H9 (cell line): ENCODE measurements around the gene MCF2L. TPM values are rescaled to one million over a fixed set of nuclear protein-coding genes. Genes with fewer than 3 reads are reported as not detected.

ENCODE experiments used
- DNase-seq: peaks from one replicate; pipeline ENCODE4 v3.0.0-alpha.2; 2017
- H2AFZ ChIP-seq: one replicate; pipeline ENCODE4 v1.6.1; 2013; ENCODE audit warnings: mild to moderate bottlenecking, low read length, control low read depth, moderate library complexity
- H2AK5ac ChIP-seq: 2 replicates; pipeline ENCODE4 v1.6.1; 2013; ENCODE audit warnings: low read length, control low read depth, mixed read lengths; ENCODE audit not compliant: insufficient read length
- H2BK120ac ChIP-seq: one replicate; pipeline ENCODE4 v1.6.1; 2013; ENCODE audit warnings: low read depth, mild to moderate bottlenecking, low read length, control low read depth, inconsistent platforms; ENCODE audit not compliant: poor library complexity, severe bottlenecking
- H2BK12ac ChIP-seq: 2 replicates; pipeline ENCODE4 v1.6.1; 2013; ENCODE audit warnings: low read length, control low read depth, mixed read lengths, low read depth; ENCODE audit not compliant: insufficient read length
- H2BK15ac ChIP-seq: 2 replicates; pipeline ENCODE4 v1.6.1; 2013; ENCODE audit warnings: low read depth, low read length, control low read depth
- H2BK20ac ChIP-seq: one replicate; pipeline ENCODE4 v1.6.1; 2013; ENCODE audit warnings: low read depth, mild to moderate bottlenecking, low read length, control low read depth, inconsistent platforms; ENCODE audit not compliant: poor library complexity, severe bottlenecking
- H2BK5ac ChIP-seq: 2 replicates; pipeline ENCODE4 v1.6.1; 2013; ENCODE audit warnings: low read length, control low read depth, mixed read lengths; ENCODE audit not compliant: insufficient read length
- H3K14ac ChIP-seq: 2 replicates; pipeline ENCODE4 v1.6.1; 2013; ENCODE audit warnings: low read length, control low read depth; ENCODE audit not compliant: insufficient read depth
- H3K18ac ChIP-seq: 2 replicates; pipeline ENCODE4 v1.6.1; 2013; ENCODE audit warnings: low read depth, mild to moderate bottlenecking, mixed read lengths, low read length, control low read depth; ENCODE audit not compliant: insufficient read length
- H3K23ac ChIP-seq: 2 replicates; pipeline ENCODE4 v1.6.1; 2013; ENCODE audit warnings: low read length, control low read depth, mixed read lengths, low read depth; ENCODE audit not compliant: insufficient read length
- H3K23me2 ChIP-seq: 2 replicates; pipeline ENCODE4 v1.6.1; 2013; ENCODE audit warnings: low read depth, mild to moderate bottlenecking, mixed read lengths, low read length, control low read depth; ENCODE audit not compliant: insufficient read length, poor library complexity, severe bottlenecking
- H3K27ac ChIP-seq: 2 replicates; pipeline ENCODE4 v1.5.1; 2013; ENCODE audit warnings: low read length, control low read depth, mixed read lengths, low read depth; ENCODE audit not compliant: insufficient read length
- H3K27me3 ChIP-seq: 2 replicates; pipeline ENCODE4 v1.6.1; 2013; ENCODE audit warnings: low read length, control low read depth, inconsistent platforms; ENCODE audit not compliant: insufficient read depth
- H3K4ac ChIP-seq: 2 replicates; pipeline ENCODE4 v1.6.1; 2013; ENCODE audit warnings: low read depth, mild to moderate bottlenecking, control low read depth, inconsistent platforms, low read length, moderate library complexity
- H3K4me1 ChIP-seq: 2 replicates; pipeline ENCODE4 v1.6.1; 2013; ENCODE audit warnings: low read length, control low read depth, inconsistent platforms; ENCODE audit not compliant: insufficient read depth
- H3K4me2 ChIP-seq: 2 replicates; pipeline ENCODE4 v1.6.1; 2013; ENCODE audit warnings: low read length, control low read depth, mixed read lengths; ENCODE audit not compliant: insufficient read length, insufficient read depth
- H3K56ac ChIP-seq: 2 replicates; pipeline ENCODE4 v1.6.1; 2013; ENCODE audit warnings: low read depth, mild to moderate bottlenecking, mixed read lengths, low read length, control low read depth; ENCODE audit not compliant: insufficient read length
- H3K79me1 ChIP-seq: 2 replicates; pipeline ENCODE4 v1.6.1; 2013; ENCODE audit warnings: low read depth, mild to moderate bottlenecking, moderate library complexity, low read length, control low read depth, inconsistent platforms; ENCODE audit not compliant: insufficient read depth, poor library complexity, severe bottlenecking
- H3K79me2 ChIP-seq: 2 replicates; pipeline ENCODE4 v1.6.1; 2013; ENCODE audit warnings: low read length, control low read depth, inconsistent platforms; ENCODE audit not compliant: insufficient read depth
- H3K9ac ChIP-seq: 2 replicates; pipeline ENCODE4 v1.6.1; 2013; ENCODE audit warnings: low read length, control low read depth, mixed read lengths; ENCODE audit not compliant: insufficient read length; ENCODE audit errors: extremely low read depth
- H3K9me3 ChIP-seq: one replicate; pipeline ENCODE4 v1.6.1; 2013; ENCODE audit warnings: low read depth, low read length, inconsistent platforms; ENCODE audit not compliant: control insufficient read depth
- H3T11ph ChIP-seq: one replicate; pipeline ENCODE4 v1.6.1; 2013; ENCODE audit warnings: mild to moderate bottlenecking, low read length, control low read depth, inconsistent platforms
- H4K20me1 ChIP-seq: one replicate; pipeline ENCODE4 v1.6.1; 2013; ENCODE audit not compliant: control insufficient read depth, insufficient read length, insufficient read depth
- H4K5ac ChIP-seq: 2 replicates; pipeline ENCODE4 v1.6.1; 2013; ENCODE audit warnings: low read depth, mild to moderate bottlenecking, mixed read lengths, low read length, control low read depth; ENCODE audit not compliant: insufficient read length
- H4K8ac ChIP-seq: replicated peaks from 2 replicates; pipeline ENCODE4 v1.6.1; 2013; ENCODE audit warnings: low read length, control low read depth, mixed read lengths, low read depth; ENCODE audit not compliant: insufficient read length
- H4K91ac ChIP-seq: 2 replicates; pipeline ENCODE4 v1.6.1; 2013; ENCODE audit warnings: low read depth, mild to moderate bottlenecking, moderate library complexity, mixed read lengths, low read length, control low read depth; ENCODE audit not compliant: insufficient read length
- H3K27ac Mint-ChIP-seq, 3 experiments: 2 replicates in 2 of 3; 3 replicates in 1 of 3; pipeline ENCODE4 v1.8.0; 2020 to 2021; ENCODE audit warnings: mixed read lengths in 3 of 3, mild to moderate bottlenecking in 1 of 3, moderate library complexity in 1 of 3
- H3K27me3 Mint-ChIP-seq: 2 replicates; pipeline ENCODE4 v1.8.0; 2021; ENCODE audit warnings: low read depth, mild to moderate bottlenecking, moderate library complexity, mixed read lengths
- H3K36me3 Mint-ChIP-seq, 3 experiments: 2 replicates in 2 of 3; 3 replicates in 1 of 3; pipeline ENCODE4 v1.8.0; 2020 to 2021; ENCODE audit warnings: low read depth in 3 of 3, mixed read lengths in 3 of 3; ENCODE audit not compliant: insufficient read depth in 1 of 3
- H3K4me1 Mint-ChIP-seq, 2 experiments: 2 replicates each; pipeline ENCODE4 v1.8.0; 2020; ENCODE audit warnings: mixed read lengths in 2 of 2
- H3K4me3 Mint-ChIP-seq, 2 experiments: 2 replicates in 1 of 2; 3 replicates in 1 of 2; pipeline ENCODE4 v1.8.0; 2020 to 2021; ENCODE audit warnings: mild to moderate bottlenecking in 2 of 2, mixed read lengths in 2 of 2, moderate library complexity in 1 of 2
- H3K9me3 Mint-ChIP-seq, 2 experiments: 2 replicates in 1 of 2; 3 replicates in 1 of 2; pipeline ENCODE4 v1.8.0; 2020; ENCODE audit warnings: mild to moderate bottlenecking in 2 of 2, mixed read lengths in 2 of 2, moderate library complexity in 1 of 2
- CTCF ChIP-seq: fragments of 200-600 bp; sonication (generic); conservative IDR thresholded peaks from 3 replicates; pipeline ENCODE4 v1.8.0; 2021; ENCODE audit warnings: antibody characterized with exemption, mild to moderate bottlenecking
- WGBS: extraction: QIAGEN DNeasy Blood & Tissue Kit; methylation state at CpG from one replicate; pipeline ENCODE4 v1.1.7; 2013; ENCODE audit warnings: missing lambda C conversion rate, low lambda C conversion rate, mixed read lengths; ENCODE audit not compliant: insufficient read length; ENCODE audit errors: extremely low coverage; 5-methylcytosine and 5-hydroxymethylcytosine counted together
- total RNA-seq: library from RNA; stranded (reverse); gene quantifications from 2 replicates; pipeline ENCODE4 v1.2.1, GENCODE V29; 2021

MCF2L gene
- total RNA-seq, 1 experiment from 2014 or later: 18.5 TPM

DNA sequence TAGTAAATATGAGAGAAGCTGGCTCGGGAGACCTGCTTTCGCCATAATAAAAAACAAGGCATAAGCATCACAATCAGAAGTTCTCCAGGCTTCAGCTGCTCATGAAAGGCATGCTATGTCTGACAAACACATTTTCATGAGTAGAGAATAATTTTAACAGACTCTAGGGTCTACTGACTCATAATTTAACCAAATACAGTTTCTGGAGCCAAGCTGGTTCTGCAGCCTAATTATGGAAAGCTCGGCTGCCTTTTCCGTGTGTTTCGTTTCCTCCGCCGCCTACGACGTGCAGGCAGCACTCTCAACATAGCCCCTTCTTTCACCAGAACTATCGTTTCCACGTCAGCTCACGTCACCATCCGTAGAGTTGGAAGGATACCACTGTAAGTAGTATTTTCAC is 5.7 kb downstream of the MCF2L start:
- Histone ChIP-seq H4K8ac (no peak overlapping the region), H2AK5ac (no peak overlapping the region), H3K9ac (no peak overlapping the region), H2BK12ac (no peak overlapping the region), H3T11ph (no peak overlapping the region), H3K4me1 (no peaks in the 10 kb centered on the region), H4K91ac (no peak overlapping the region), H3K27me3 (no peaks in the 10 kb centered on the region; the same call in 1 of the 2 replicates), H3K14ac (no peak overlapping the region), H3K56ac (no peak overlapping the region), H3K79me2 (no peaks in the 10 kb centered on the region), H3K9me3 (no peaks in the 10 kb centered on the region), H2AFZ (no peak overlapping the region), H3K18ac (no peak overlapping the region), H2BK15ac (no peak overlapping the region), H3K4me2 (no peak overlapping the region), H4K5ac (no peak overlapping the region), H3K23ac (no peak overlapping the region), H3K4ac (no peak overlapping the region), H4K20me1 (no peaks in the 10 kb centered on the region), H3K79me1 (no peaks in the 10 kb centered on the region), H2BK120ac (no peak overlapping the region), H3K23me2 (peaks cover under 1% of the 10 kb centered on the region), H3K27ac (no peak overlapping the region), H2BK20ac (no peak overlapping the region), H2BK5ac (no peak overlapping the region)
- Mint-ChIP-seq H3K9me3 (peaks cover 9 to 14% of the 10 kb centered on the region in 2 experiments; a peak in 4 of 5 replicates), H3K27me3 (peaks cover 23% of the 10 kb centered on the region), H3K4me1 (peaks cover 5 to 10% of the 10 kb centered on the region in 2 experiments), H3K4me3 (no peak overlapping the region), H3K36me3 (peaks cover 0 to 7% (median 3%) of the 10 kb centered on the region in 3 experiments; a peak in 4 of 7 replicates), H3K27ac (no peak overlapping the region; a peak in 1 of 7 replicates)
- no peak for TF ChIP-seq CTCF
- DNase-seq: no peak
- no CpG with 5 or more reads among the region's 13 CpGs for WGBS
